AG09309 (cell line): ENCODE measurements around the gene COL13A1.

Source experiments
- DNase-seq: peaks from one replicate; pipeline ENCODE4 v3.0.0-alpha.2; 2010; ENCODE audit warnings: low read depth
- H3K4me3 ChIP-seq: 2 replicates; pipeline ENCODE4 v1.5.1; 2011; ENCODE audit warnings: mild to moderate bottlenecking, low read depth, low read length, moderate library complexity; ENCODE audit not compliant: control insufficient read depth
- CTCF ChIP-seq: IDR thresholded peaks from 2 replicates; pipeline ENCODE4 v1.5.1; 2011; ENCODE audit warnings: mild to moderate bottlenecking, low read depth, low read length, inconsistent platforms; ENCODE audit not compliant: insufficient read depth, control insufficient read depth; ENCODE audit errors: missing control alignments

Gene COL13A1

GRCh38 chr10:69838418-69838817, 36.7 kb downstream of the COL13A1 start:
- no peak overlapping the region for H3K4me3 ChIP-seq
- no peak for TF ChIP-seq CTCF
- DNase-seq = no peak

GRCh38 chr10:69838853-69839252, 37.1 kb downstream of the COL13A1 start:
- no peak for DNase-seq
- H3K4me3 ChIP-seq = no peak overlapping the region
- no peak for TF ChIP-seq CTCF

GRCh38 chr10:69839696-69840345, 38.1 kb downstream of the COL13A1 start:
- H3K4me3 ChIP-seq = no peak overlapping the region
- TF ChIP-seq CTCF = no peak
- DNase-seq = no peak

- TF ChIP-seq CTCF = no peak
- DNase-seq = no peak
- no peak overlapping the region for H3K4me3 ChIP-seq
These were observed 39.1 kb downstream of the COL13A1 start for GRCh38 chr10:69840773-69841172.

- no peak overlapping the region for H3K4me3 ChIP-seq
- DNase-seq = no peak
- no peak for TF ChIP-seq CTCF
These were observed 40.3 kb downstream of the COL13A1 start for GRCh38 chr10:69842020-69842419.

- H3K4me3 ChIP-seq = no peak overlapping the region
- TF ChIP-seq CTCF = no peak
These were observed 41.2 kb downstream of the COL13A1 start for GRCh38 chr10:69842882-69843281.

More at GRCh38 chr10:69842882-69843281, 41.2 kb downstream of the COL13A1 start:
- no peak for DNase-seq
